Middle frontal gyrus (tissue), 1 donor: Measurements from ENCODE around the gene TTC39B.

Source experiments
- DNase-seq: peaks from one replicate; pipeline ENCODE4 v3.0.0-alpha.2; 2015; ENCODE audit warnings: low spot score; ENCODE audit errors: extremely low spot score

Gene TTC39B

GRCh38 chr9:15227491-15227890 is 79.5 kb downstream of the TTC39B start:
- no peak for DNase-seq

GRCh38 chr9:15225564-15226126 is 81.4 kb downstream of the TTC39B start:
- DNase-seq: no peak

- no peak for DNase-seq
Measured at GRCh38 chr9:15222313-15222712, 84.7 kb downstream of the TTC39B start.

- no peak for DNase-seq
Measured at GRCh38 chr9:15221746-15222145, 85.3 kb downstream of the TTC39B start.

GRCh38 chr9:15220658-15221318 is 86.2 kb downstream of the TTC39B start:
- no peak for DNase-seq

- no peak for DNase-seq
Measured at GRCh38 chr9:15219546-15219945, 87.5 kb downstream of the TTC39B start.

- no peak for DNase-seq
Measured at GRCh38 chr9:15218994-15219393, 88.0 kb downstream of the TTC39B start.

- no peak for DNase-seq
Measured at GRCh38 chr9:15213249-15213648, 93.8 kb downstream of the TTC39B start.

- DNase-seq: no peak
Measured at GRCh38 chr9:15211815-15212495, 95.1 kb downstream of the TTC39B start.

GRCh38 chr9:15211160-15211814 is 95.7 kb downstream of the TTC39B start:
- peak; percentile 71 for DNase-seq

- no peak for DNase-seq
Measured at GRCh38 chr9:15206903-15207696, 99.9 kb downstream of the TTC39B start.

- no peak for DNase-seq
Measured at GRCh38 chr9:15205632-15206420, 101.2 kb downstream of the TTC39B start.

- no peak for DNase-seq
Measured at GRCh38 chr9:15203581-15203980, 103.4 kb downstream of the TTC39B start.

GRCh38 chr9:15200111-15200510 is 106.9 kb downstream of the TTC39B start:
- no peak for DNase-seq

GRCh38 chr9:15192856-15193255 is 114.2 kb downstream of the TTC39B start:
- DNase-seq: no peak

GRCh38 chr9:15191378-15191777 is 115.6 kb downstream of the TTC39B start:
- DNase-seq: no peak

GRCh38 chr9:15189481-15189880 is 117.5 kb downstream of the TTC39B start:
- DNase-seq: no peak

- DNase-seq: no peak
Measured at GRCh38 chr9:15187589-15187988, 119.4 kb downstream of the TTC39B start.

GRCh38 chr9:15182730-15183129 is 124.3 kb downstream of the TTC39B start:
- DNase-seq: no peak

GRCh38 chr9:15182101-15182551 is 124.9 kb downstream of the TTC39B start:
- no peak for DNase-seq

GRCh38 chr9:15180124-15180523 is 126.9 kb downstream of the TTC39B start:
- no peak for DNase-seq
